Endothelial cell of umbilical vein (primary cell): ENCODE data around the gene SMIM27.

ENCODE experiments used
- CTCF ChIP-seq, 2 donors: IDR thresholded peaks; 1 replicate in 1 of 2; 2 replicates in 1 of 2; pipeline ENCODE4 v1.5.1; 2011; ENCODE audit warnings: low read length in 2 of 2, mild to moderate bottlenecking in 2 of 2, moderate library complexity in 2 of 2, control low read depth in 1 of 2, inconsistent platforms in 1 of 2, low read depth in 1 of 2; ENCODE audit not compliant: insufficient read depth in 1 of 2; ENCODE audit errors: extremely low read depth in 1 of 2
- EZH2 ChIP-seq: IDR thresholded peaks from 2 replicates; pipeline ENCODE4 v1.6.1; 2012; ENCODE audit warnings: borderline replicate concordance, low read depth, mild to moderate bottlenecking, moderate library complexity, low read length, inconsistent platforms; ENCODE audit not compliant: severe bottlenecking
- FOS ChIP-seq: IDR thresholded peaks from 2 replicates; pipeline ENCODE4 v1.6.1; 2011; ENCODE audit warnings: mild to moderate bottlenecking, low read length, moderate library complexity, borderline replicate concordance; ENCODE audit not compliant: insufficient read depth
- GATA2 ChIP-seq: IDR thresholded peaks from 2 replicates; pipeline ENCODE4 v1.7.0; 2011; ENCODE audit warnings: low read depth, mild to moderate bottlenecking, moderate library complexity, mixed read lengths, low read length; ENCODE audit not compliant: insufficient read length, insufficient read depth
- JUN ChIP-seq: IDR thresholded peaks from 2 replicates; pipeline ENCODE4 v1.6.1; 2011; ENCODE audit warnings: borderline replicate concordance, low read depth; ENCODE audit not compliant: insufficient read length, insufficient read depth
- MAX ChIP-seq: IDR thresholded peaks from 2 replicates; pipeline ENCODE4 v1.6.1; 2011; ENCODE audit not compliant: insufficient read depth, insufficient read length
- MYC ChIP-seq: IDR thresholded peaks from one replicate; pipeline ENCODE4 v1.6.1; 2011; ENCODE audit warnings: mild to moderate bottlenecking, low read depth, low read length
- POLR2A ChIP-seq: IDR thresholded peaks from 2 replicates; pipeline ENCODE4 v1.6.1; 2012; ENCODE audit warnings: low read depth, mild to moderate bottlenecking, control low read depth, low read length
- POLR2AphosphoS5 ChIP-seq: IDR thresholded peaks from 2 replicates; pipeline ENCODE4 v1.6.1; 2012; ENCODE audit warnings: low read depth, mild to moderate bottlenecking, control low read depth, low read length, moderate library complexity; ENCODE audit not compliant: insufficient read depth

- TF ChIP-seq CTCF (IDR thresholded peaks at IDR 0.05; ENCODE audit: extremely low read depth in 1 of 2, insufficient read depth in 1 of 2, low read depth in 1 of 2, low read length in 2 of 2) (no peak), EZH2 (no peak), POLR2AphosphoS5 (no peak), MYC (no peak), POLR2A (no peak), JUN (no peak), MAX (no peak), GATA2 (no peak), FOS (no peak)
Observed at GRCh38 chr9:32570262-32570661, 18.1 kb downstream of the SMIM27 start.
